Left forelimb (tissue), 1 donor: ENCODE data around the gene OPCML.

Experiments used
- DNase-seq: peaks from one replicate; pipeline ENCODE4 v3.0.0-alpha.2; 2018; ENCODE audit warnings: low spot score

OPCML gene

GRCh38 chr11:133541021-133541719 lies 8.9 kb upstream of the OPCML start:
- no peak for DNase-seq

DNA sequence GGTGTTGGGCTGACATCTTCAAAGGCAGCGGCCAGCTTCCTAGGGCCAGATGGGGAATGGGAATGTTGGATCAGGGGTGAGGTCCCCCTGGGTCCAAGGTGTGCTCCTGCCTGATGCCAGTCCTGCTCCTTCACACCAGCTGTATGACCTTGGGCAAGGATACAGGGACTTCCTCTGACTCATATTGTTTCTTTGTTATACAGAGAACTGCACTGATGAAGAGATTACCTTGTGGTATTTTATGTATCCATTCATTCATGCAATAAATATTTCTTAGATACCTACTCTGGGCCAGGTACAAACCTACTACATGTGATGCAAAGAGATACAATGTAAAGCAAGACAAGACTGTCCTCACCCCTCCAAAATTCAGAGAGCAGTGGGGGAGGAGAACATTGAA lies 3.9 kb upstream of the OPCML start:
- DNase-seq: no peak

GRCh38 chr11:133533205-133533604 lies 904 bp upstream of the OPCML start:
- no peak for DNase-seq

DNA sequence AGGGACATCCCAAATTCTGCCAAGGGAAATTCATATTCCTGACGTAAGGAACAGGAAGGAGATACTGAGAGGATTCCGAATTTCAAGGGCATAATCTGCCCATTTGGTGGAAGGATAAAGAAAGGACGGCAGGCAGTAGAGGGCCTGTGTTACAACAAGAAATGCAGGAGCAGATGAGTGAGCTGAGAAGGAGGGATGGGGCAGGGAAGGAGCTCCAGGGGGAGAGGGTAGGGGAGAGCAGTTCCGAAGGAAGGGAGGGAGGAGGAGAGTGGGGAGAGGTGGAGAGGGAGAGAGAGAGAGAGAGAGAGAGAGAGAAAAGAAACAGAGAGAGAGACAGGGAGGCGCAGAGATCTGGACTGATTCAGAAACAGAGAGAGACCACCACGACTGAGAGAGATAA lies 843 bp downstream of the OPCML start:
- peak; percentile 6 for DNase-seq

DNA sequence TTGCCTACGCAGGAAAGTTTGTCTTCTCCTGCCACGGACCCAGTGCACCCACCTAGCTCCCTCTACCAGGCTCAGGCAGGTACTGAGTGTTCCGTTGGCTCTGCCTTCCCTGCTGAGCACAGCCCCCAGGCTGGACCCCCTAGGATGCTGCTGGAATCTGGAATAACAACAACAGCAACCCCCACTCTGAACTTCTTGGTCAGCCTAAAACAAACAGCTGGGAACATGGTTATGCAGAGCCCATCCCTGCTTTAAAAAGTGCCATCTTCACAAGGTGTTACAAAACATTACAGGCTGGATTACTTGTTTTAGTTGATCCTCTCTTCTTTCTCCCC lies 1.8 kb downstream of the OPCML start:
- no peak for DNase-seq

GRCh38 chr11:133529807-133530500 lies 2.3 kb downstream of the OPCML start:
- DNase-seq: no peak

GRCh38 chr11:133526790-133527189 lies 5.5 kb downstream of the OPCML start:
- no peak for DNase-seq

GRCh38 chr11:133525976-133526375 lies 6.3 kb downstream of the OPCML start:
- no peak for DNase-seq

DNA sequence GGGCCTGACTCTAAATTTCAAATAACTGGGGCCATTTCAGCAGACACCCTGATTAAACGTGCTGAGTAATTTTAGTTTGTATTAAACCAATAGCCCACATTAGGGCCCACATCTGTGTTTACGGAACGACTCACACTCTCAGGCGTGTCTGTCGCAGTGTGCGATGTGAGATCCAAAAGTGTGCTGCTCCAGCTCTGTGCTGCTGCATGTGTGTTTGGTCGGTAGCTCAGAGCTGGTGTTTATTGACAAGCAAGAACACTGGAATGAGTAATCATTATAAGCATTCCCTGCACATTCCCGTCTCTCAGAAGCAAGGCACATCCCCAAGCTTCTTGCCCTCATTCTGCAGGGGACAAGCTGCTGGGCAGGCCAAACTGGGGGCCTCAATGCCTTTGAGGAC lies 7.8 kb downstream of the OPCML start:
- no peak for DNase-seq

DNA sequence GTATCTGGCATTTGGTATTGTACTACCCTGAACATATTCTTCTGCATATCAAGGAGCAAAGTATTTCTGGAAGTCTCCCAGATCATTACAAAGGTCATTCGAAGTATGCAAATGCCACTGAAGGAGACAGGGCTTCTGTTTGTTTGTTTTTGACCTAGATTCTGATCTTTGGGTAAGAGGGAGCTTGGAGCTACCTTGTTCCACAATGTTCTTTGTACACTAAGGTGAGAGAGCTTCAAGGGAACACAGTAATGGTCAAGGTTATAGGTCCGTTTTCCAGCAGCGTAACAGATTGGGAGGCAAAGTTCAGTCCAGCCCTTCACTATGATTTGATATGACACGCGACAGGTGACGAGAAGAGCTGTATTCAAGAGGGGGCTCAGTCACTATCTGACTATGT lies 10.0 kb downstream of the OPCML start:
- no peak for DNase-seq

GRCh38 chr11:133521502-133521901 lies 10.8 kb downstream of the OPCML start:
- DNase-seq: no peak

GRCh38 chr11:133520707-133521106 lies 11.6 kb downstream of the OPCML start:
- DNase-seq: no peak

DNA sequence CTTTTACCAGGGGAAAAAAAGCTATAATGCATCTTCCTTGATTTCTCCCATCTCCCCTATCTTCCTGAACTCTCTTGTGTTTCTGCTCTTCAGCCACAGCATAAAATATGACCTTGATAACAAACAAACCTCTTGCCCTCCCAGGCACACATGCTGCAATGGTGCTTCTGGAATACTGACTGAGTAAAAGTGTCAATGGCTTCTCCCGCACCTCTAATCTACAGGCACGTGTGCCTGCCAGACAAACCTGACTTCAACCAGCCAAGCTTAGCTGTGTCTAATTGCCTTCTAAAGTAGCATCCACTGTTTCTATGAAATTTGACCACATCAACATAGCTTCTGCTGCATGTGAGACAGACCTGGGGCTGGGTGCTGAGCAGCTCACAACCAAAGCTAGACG lies 12.7 kb downstream of the OPCML start:
- no peak for DNase-seq

DNA sequence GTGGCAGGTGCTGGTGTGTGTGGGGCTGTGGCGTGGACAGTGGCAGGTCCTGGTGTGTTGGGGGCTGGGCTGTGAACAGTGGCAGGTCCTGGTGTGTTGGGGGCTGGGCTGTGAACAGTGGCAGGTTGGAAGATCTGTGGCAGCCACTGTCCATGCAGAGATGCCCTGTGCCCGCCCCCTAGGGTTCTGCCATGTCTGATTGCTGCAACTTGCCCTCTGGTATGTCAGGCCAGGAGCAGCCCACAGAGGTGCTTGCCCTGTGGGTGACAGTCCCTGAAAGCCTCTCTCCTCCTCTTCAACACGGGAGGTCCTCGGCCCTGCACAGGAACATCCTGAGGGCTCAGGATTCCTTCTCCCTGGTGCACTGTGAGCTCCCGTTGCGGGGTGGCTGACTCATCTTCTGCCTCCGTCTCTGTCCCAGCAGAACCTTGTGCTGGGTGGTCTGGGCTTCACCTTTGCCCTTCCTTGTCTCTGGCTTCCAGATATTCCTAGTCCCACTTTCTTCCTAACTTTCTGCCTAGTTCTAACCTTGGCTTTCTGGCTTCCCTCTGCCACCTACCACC lies 13.5 kb downstream of the OPCML start:
- no peak for DNase-seq

DNA sequence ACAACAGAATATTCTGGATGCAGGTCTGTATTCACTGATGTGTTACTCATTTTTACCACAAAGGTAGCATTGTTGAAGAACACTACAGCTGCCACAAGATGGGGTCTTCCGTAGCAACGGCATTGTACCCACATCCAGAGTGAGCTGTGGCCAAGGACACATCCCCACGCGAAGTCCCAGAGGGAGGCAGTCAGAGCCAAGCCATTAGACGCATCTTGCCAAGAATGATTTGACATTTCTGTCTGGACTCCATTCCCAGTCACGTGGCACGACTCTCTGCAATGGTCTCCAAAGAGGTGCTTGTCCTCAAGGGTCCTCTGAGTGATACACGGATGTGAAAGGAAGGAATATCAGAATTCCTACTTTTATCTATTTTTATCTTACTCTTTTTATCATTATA lies 15.5 kb downstream of the OPCML start:
- no peak for DNase-seq

DNA sequence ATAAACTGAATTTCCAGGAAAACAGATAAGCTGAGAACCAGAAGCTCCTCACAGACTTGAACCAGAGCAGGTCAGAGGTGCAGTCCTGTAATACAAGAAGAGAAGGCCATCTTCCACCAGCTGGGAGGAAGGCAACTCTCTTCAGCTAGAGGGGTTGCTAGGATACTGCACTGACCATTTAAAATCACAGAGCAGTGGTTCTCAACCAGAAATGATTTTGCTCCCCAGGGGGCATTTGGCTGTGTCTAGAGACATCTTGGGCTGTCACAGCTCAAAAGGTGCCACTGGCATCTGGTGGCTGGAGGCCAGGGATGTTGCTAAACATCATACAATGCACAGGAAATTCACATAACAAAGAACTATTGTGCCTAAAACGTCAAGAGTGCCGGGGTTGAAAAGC lies 17.2 kb downstream of the OPCML start:
- DNase-seq: no peak

- no peak for DNase-seq
Observed at GRCh38 chr11:133509924-133510697, 22.2 kb downstream of the OPCML start.

GRCh38 chr11:133508468-133508867 lies 23.8 kb downstream of the OPCML start:
- peak; percentile 74 for DNase-seq

GRCh38 chr11:133507185-133507584 lies 25.1 kb downstream of the OPCML start:
- DNase-seq: no peak

GRCh38 chr11:133506551-133507094 lies 25.7 kb downstream of the OPCML start:
- DNase-seq: no peak

GRCh38 chr11:133506023-133506422 lies 26.3 kb downstream of the OPCML start:
- DNase-seq: no peak

GRCh38 chr11:133504906-133505305 lies 27.4 kb downstream of the OPCML start:
- no peak for DNase-seq

DNA sequence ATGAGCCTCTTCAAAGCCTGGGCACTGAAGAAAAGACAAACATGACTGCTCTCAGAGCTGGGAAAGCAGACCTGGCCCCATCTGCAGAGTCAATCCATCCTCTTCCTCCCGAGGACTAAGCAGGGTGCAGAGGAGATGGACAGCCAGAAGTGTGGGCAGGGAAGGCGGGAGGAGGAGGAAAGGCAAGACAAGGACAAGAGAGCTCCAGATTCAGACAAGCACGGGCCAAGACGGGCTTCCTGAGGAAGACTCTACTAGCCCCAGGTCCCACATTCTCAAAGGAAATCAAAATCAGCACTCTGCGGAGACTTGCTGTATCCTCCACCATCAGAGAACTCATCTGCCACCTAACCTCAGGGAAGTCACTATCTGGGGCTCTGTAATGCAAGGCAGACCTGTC lies 28.5 kb downstream of the OPCML start:
- DNase-seq: no peak
